Kidney capillary endothelial cell (primary cell): ENCODE measurements around the gene RPS16.
"Not testable (repeated sequence)": the region's sequence is repeated elsewhere in the genome, so short reads cannot be mapped to it uniquely, and the experiment has no call there.

Source experiments
- DNase-seq: peaks from one replicate; pipeline ENCODE4 v3.0.0-alpha.2; 2018; ENCODE audit warnings: low spot score

Gene RPS16

GRCh38 chr19:39435499-39436349 lies at the start of gene RPS16:
TSS of gene RPS16 (minus strand) at chr19:39435949. CDS start at chr19:39435895, 54 bp downstream.
- peak; percentile 98 for DNase-seq

DNA sequence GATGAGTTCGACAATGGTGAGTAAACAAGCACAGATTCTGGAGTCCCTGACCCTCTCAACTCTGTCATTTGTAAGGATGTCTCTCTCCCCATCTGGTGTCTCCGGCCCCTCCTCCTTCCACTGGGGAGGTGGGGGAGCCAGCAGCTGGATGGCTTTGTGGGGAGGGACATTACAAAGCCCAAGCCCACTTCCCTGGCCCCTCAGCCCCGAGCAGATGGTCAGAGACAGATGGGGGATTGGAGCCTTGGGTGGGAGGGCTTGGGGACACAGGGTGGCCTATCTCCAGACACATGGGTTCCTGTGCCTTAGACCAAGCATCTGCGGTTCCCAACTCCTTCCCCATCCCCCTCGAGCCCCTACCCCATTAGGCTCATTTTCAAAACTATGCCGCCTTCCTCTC lies 47.4 kb upstream of the RPS16 start:
- no peak for DNase-seq

- DNase-seq, result no peak
These were observed 45.9 kb upstream of the RPS16 start for GRCh38 chr19:39481676-39482075.

- DNase-seq, result peak; percentile 15
These were observed 45.4 kb upstream of the RPS16 start for GRCh38 chr19:39481229-39481545.

- peak; percentile 96 for DNase-seq
These were observed 44.8 kb upstream of the RPS16 start, which contains the start of gene TIMM50 for GRCh38 chr19:39480337-39481228. TSS of gene TIMM50 (plus strand) at chr19:39480838. CDS start at chr19:39480854, 16 bp downstream.

- peak; percentile 7 for DNase-seq
These were observed 44.2 kb upstream of the RPS16 start for GRCh38 chr19:39479916-39480315.

GRCh38 chr19:39479319-39479801 lies 43.6 kb upstream of the RPS16 start:
- DNase-seq, result not testable (repeated sequence)

DNA sequence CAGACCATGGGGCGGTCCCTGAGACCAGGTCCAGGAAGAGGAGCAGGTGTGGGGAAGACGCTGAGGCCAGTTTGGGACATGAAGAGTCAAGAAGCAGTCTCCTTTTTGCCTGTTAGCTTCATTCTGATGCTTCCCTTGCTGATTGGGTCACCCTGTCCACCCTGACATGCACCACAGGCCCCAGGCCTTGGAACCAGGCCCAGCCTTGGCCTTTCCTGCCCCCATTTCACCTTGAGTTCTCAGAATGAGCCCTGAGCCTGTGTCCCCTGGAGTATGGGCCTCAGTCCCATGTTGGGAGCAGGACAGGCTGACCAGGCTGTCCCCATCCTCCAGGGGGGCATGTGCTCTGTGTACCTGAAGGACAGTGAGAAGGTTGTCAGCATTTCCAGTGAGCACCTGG lies 40.0 kb upstream of the RPS16 start:
- DNase-seq, result no peak

GRCh38 chr19:39474139-39474620 lies 38.4 kb upstream of the RPS16 start:
- peak; percentile 21 for DNase-seq

DNA sequence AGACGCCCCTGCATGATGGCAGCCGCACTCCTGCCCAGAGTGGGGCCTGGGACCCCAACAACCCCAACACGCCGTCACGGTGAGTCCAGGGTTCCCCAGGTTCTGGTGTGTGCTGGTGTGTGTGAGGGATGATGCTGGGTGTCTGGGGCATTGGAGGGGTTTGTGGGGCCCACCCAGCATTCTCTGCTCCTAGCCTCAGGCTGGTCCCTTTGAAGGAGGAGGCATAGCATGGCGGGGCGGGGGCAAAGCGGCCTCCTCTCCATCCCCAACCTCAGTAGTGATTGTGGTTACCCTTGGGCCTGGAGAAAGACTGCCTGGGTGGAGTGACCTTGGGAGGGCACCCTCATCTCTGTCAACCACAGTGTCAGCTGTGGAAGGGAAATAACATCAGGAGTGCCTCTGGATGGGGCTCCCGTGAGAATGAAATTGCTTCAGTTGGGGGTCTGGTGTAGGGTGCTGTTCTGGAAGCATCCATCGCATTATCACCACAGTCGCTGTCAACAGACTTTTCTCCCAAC lies 37.8 kb upstream of the RPS16 start:
- no peak for DNase-seq

DNA sequence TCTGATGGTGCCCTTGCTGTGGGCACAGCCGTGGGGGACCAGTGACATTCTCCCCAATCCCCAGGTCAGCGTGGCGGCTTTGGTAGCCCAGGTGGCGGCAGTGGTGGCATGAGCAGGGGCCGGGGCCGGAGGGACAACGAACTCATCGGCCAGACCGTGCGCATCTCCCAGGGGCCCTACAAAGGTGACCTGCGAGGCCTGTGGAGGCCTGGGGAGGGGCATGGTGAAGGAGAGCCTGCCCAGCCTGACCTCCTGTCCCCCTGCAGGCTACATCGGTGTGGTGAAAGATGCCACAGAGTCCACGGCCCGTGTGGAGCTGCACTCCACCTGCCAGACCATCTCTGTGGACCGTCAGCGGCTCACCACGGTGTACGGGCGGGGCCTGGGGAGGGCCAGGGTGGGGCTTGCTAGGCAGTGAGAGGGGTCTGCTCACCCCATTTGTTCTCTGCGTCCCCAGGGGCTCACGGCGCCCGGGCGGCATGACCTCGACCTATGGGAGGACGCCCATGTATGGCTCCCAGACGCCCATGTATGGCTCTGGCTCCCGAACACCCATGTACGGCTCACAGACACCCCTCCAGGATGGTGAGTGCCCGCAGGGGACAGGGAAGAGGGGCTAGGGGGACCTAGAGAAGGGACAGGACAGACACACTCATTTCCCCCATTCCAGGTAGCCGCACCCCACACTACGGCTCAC lies 37.1 kb upstream of the RPS16 start:
- no peak for DNase-seq

DNA sequence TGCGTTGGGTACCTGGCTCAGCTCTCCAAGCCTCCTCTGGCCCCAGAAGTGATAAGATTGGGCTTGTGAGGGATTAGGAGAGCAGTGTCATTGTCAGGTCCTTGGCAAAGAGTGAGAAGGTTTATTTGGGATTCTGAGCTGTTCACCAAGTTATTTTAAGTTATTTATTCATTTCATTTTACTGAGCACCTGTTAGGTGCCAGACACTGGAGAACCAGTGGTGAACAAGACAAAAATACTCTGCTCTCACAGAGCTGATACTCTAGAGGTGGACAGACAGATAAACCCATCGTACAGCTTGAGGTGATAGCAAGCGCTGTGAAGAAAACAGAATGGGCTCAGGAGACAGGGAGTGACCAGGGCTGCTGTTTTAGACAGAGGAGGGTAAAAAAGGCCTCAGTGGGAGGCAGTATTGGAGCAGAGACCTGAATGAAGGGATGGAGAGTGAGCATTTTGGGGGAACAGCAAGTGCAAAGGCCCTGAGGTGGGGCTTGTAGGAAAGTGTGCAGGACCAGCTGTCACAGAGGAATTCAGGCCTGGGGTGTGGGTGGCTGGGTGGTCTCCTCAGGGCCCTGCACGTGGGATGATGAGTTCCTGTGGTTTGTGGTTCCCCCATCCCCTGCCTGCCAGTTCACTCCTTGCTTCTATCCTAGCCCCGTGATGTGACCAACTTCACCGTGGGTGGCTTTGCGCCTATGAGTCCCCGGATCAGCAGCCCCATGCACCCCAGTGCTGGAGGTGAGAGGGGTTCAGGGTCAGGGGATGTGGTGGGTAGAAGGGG lies 36.2 kb upstream of the RPS16 start:
- no peak for DNase-seq

DNA sequence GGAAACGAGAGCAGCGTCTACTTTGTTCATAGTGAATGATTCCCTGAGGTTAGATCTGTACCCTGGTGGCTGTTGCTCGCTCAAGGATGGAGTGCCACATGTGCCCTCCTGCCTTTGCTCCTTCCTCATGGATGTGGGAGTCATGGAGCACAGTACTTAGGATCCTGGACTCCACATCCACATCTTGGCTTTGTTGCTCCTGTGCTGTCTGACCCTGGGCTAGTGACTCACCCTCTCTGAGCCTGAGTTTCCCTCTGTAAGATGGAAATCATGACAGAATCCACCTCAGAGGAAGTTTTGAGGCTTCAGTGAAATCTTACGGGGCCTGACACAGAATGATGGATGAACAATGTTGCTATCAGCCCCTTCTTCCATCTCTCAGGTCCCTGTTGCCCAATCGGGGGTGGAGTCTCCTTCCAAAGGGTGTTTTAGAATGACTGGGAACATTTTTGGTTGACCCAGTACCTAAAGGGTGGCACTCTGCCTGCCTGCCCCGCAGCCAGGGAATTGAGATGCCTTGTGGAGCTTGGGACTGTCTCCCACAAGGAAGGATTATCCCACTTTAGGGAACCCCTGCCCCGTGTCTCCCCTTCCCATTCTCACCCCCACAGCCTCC lies 35.1 kb upstream of the RPS16 start:
- DNase-seq, result no peak

DNA sequence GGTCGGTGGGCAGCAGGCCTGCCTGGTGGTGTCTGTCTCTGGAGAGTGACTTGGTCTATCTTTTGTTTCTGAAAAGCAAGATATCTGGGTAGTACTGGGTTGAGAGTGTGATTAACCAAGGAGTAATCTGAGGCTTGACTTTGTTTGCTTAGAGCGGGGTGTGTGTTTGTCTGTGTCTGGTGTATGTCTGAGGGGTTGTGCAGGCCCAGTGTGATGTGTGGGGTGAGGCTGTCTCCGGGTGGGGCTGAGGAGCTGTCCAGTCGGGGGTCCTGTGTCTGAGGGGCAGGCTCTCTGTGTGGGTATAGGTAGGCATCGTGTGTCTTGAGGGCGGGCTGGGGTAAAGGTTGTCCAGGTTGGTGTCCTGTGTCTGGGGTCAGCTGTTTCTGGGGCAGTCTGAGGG lies 33.8 kb upstream of the RPS16 start:
- DNase-seq, result no peak

GRCh38 chr19:39469036-39469435 lies 33.3 kb upstream of the RPS16 start:
- no peak for DNase-seq

GRCh38 chr19:39467941-39468340 lies 32.2 kb upstream of the RPS16 start:
- DNase-seq, result no peak

DNA sequence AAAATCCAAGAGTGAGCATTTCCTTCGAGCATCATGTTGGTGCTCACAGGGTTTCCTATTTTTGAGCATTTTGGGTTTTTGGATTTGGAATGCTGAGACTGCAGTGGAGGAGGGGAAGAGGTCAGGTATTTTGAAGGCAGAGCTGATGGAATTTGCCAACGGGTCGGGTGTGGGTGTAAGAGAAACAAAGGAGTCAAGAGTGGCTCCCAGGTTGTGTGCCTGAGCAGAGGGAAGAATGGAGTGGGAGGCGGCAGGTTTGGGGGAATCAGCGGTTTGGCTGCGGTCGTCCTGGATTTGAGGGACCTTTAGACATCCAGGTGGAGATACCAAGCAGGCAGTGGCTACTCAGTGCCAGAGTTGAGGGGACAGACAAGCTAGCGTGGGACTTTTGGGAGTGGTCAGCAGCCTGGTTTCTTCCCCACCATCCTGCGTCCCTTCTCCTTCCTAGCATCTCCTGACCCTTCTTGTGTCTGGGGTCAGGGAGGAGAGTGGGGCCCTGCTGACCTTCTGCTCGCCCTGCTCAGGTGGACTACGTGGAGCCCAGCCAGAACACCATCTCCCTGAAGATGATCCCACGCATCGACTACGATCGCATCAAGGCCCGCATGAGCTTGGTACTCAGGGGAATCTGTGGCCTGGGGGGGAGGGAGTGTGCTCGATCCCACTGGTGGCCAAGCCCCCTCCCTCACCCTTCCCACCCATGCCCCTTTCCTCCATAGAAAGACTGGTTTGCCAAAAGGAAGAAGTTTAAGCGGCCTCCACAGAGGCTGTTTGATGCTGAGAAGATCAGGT lies 30.4 kb upstream of the RPS16 start:
- no peak for DNase-seq

- DNase-seq, result no peak
These were observed 27.7 kb upstream of the RPS16 start for GRCh38 chr19:39463403-39463802.

DNA sequence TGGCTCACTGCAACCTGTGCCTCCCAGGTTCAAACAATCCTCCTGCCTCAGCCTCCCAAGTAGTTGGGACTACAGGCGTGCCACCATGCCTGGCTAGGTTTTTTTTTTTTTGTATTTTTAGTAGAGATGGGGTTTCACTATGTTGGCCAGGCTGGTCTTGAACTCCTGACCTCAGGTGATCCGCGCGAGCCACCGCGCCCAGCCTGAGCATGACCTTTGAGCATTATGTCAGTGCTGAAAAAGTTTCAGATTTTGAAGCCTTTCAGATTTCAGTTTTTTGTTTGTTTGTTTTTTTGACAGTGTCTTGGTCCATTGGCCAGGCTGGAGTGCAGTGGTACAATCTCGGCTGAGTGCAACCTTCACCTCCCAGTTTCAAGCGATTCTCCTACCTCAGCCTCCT lies 15.5 kb upstream of the RPS16 start:
- DNase-seq, result not testable (repeated sequence)
